ENCODE measurements around the gene SORBS2.

The SORBS2 gene

DNA sequence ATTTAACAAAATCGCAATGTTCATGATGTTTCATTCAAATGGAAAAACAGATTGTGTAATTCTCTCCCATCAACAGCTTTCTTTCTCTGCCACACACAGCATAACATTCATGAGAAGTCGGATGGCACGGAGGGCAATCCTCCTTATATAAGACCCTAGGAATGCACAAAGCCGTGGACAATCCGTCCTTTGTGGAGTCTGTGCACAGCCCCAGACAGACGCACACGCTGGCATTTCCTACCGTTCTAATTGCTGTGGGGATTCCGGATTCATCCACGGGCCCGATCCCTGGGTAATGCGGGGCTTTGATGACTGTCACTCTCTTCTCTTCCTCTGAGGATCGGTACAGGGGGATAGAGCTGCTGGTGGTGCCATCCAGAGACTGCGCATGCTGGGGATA is 154.8 kb downstream of the SORBS2 start:
- no peak overlapping the region for H3K4me3 ChIP-seq (ENCODE audit: low read depth, low read length)
- TF ChIP-seq CTCF (IDR thresholded peaks at IDR 0.05; ENCODE audit: insufficient read depth, low read depth, low read length, missing control alignments): no peak
- DNase-seq (ENCODE audit: low read depth): no peak

- no peak overlapping the region for H3K4me3 ChIP-seq (ENCODE audit: low read depth, low read length)
- no peak for DNase-seq (ENCODE audit: low read depth)
- no peak for TF ChIP-seq CTCF (IDR thresholded peaks at IDR 0.05; ENCODE audit: insufficient read depth, low read depth, low read length, missing control alignments)
These were observed 155.5 kb downstream of the SORBS2 start for GRCh38 chr4:185656467-185656931.

DNA sequence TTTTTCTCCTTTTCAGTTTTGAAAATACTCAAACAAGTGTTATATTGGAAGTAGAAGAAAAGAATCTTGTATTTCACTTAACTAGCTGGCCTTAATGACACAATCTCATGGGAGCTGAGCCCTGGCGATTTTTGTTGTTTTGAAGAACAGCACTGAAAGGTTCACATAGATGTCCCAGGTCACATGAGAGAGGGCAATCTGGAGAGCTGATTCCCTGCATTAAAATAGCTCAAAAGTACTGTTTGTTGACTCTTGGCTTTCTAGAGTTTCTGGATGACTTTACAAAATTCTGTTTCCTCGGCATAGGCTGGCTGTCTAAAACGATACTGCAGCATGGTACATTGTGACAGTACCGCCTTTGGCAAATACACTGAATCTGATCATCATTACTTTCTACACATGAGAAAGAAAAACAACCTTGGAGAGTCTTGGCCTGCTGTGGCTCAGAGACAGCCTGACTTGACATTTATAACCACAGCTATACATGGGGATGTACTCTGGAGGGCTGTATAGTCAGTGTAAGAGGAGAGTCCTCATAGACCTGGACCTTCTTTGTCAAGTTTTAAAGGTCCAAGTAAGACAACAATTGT is 156.9 kb downstream of the SORBS2 start:
- DNase-seq (ENCODE audit: low read depth): no peak
- no peak overlapping the region for H3K4me3 ChIP-seq (ENCODE audit: low read depth, low read length)
- TF ChIP-seq CTCF (IDR thresholded peaks at IDR 0.05; ENCODE audit: insufficient read depth, low read depth, low read length, missing control alignments): no peak

GRCh38 chr4:185654311-185654710 is 157.7 kb downstream of the SORBS2 start:
- DNase-seq (ENCODE audit: low read depth): no peak
- TF ChIP-seq CTCF (IDR thresholded peaks at IDR 0.05; ENCODE audit: insufficient read depth, low read depth, low read length, missing control alignments): no peak
- H3K4me3 ChIP-seq (ENCODE audit: low read depth, low read length): no peak overlapping the region

- TF ChIP-seq CTCF (IDR thresholded peaks at IDR 0.05; ENCODE audit: insufficient read depth, low read depth, low read length, missing control alignments): no peak
- DNase-seq (ENCODE audit: low read depth): no peak
- H3K4me3 ChIP-seq (ENCODE audit: low read depth, low read length): no peak overlapping the region
These were observed 160.1 kb downstream of the SORBS2 start for GRCh38 chr4:185651851-185652250.

- H3K4me3 ChIP-seq (ENCODE audit: low read depth, low read length): no peak overlapping the region
- DNase-seq (ENCODE audit: low read depth): no peak
- no peak for TF ChIP-seq CTCF (IDR thresholded peaks at IDR 0.05; ENCODE audit: insufficient read depth, low read depth, low read length, missing control alignments)
These were observed 160.8 kb downstream of the SORBS2 start for GRCh38 chr4:185651137-185651677.

DNA sequence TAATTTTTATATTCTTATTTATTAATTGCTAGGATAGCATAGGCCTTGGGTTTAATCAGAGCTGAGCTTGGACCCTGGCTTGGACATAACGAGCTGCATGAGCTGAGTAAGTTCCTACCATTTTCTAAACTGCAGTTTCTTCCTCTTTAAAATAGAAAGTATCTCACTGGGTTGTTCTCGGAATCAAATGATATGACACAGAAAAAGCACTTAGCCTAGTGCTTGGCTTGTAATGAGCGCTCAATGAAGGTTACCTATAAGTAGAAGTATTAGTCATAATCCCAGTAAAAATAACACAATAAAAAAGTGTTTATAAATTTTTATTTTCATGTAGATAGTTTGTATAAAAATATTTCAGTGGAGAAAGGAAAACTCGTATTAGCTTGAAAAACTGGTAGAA is 163.4 kb downstream of the SORBS2 start:
- no peak overlapping the region for H3K4me3 ChIP-seq (ENCODE audit: low read depth, low read length)
- no peak for DNase-seq (ENCODE audit: low read depth)
- TF ChIP-seq CTCF (IDR thresholded peaks at IDR 0.05; ENCODE audit: insufficient read depth, low read depth, low read length, missing control alignments): no peak
